GM20000 (cell line): ENCODE data around the gene UCHL5.

Source experiments
- DNase-seq: peaks from one replicate; pipeline ENCODE4 v3.0.0; 2012; ENCODE audit warnings: low spot score
- TF ChIP-seq, protein P1 (sequence below): IDR thresholded peaks from 2 replicates; pipeline ENCODE4 v1.5.1; 2012; ENCODE audit warnings: mild to moderate bottlenecking, control low read depth; ENCODE audit errors: extremely low read depth, missing control alignments

UCHL5 gene

DNA sequence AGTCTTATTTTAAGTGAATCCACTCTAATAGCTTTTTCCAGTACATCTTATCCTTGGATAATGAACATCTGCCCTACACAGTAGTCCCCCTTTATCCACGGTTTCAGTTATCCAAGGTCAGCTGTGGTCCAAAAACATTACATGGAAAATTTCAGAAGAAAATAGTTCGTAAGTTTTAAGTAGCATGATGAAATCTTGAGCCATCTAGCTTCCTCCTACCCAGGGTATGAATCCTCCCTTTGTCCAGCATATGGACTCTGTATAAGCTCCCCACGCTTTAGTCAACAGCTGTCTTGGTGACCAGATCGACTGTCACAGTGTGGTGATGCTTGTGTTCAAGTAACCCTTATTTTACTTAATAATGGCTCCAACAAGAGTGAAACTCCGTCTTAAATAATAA is 43.5 kb upstream of the UCHL5 start:
- TF ChIP-seq, protein P1, sequence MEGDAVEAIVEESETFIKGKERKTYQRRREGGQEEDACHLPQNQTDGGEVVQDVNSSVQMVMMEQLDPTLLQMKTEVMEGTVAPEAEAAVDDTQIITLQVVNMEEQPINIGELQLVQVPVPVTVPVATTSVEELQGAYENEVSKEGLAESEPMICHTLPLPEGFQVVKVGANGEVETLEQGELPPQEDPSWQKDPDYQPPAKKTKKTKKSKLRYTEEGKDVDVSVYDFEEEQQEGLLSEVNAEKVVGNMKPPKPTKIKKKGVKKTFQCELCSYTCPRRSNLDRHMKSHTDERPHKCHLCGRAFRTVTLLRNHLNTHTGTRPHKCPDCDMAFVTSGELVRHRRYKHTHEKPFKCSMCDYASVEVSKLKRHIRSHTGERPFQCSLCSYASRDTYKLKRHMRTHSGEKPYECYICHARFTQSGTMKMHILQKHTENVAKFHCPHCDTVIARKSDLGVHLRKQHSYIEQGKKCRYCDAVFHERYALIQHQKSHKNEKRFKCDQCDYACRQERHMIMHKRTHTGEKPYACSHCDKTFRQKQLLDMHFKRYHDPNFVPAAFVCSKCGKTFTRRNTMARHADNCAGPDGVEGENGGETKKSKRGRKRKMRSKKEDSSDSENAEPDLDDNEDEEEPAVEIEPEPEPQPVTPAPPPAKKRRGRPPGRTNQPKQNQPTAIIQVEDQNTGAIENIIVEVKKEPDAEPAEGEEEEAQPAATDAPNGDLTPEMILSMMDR: no peak
- no peak for DNase-seq

DNA sequence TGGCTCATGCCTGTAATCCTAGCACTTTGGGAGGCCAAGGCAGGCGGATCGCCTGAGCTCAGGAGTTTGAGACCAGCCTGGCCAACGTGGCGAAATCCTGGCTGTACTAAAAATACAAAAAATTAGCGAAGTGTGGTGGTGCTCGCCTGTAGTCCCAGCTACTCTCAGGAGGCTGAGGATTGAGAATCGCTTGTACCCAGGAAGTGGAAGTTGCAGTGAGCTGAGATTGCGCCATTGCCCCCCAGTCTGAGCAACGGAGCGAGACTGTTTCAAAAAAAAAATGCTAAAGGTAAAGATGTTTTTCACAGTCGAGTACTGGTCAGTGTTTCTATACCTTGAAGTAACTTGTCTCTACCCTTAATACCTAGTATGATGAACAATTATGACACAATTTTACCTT is 35.0 kb upstream of the UCHL5 start:
- TF ChIP-seq, protein P1: no peak
- no peak for DNase-seq

DNA sequence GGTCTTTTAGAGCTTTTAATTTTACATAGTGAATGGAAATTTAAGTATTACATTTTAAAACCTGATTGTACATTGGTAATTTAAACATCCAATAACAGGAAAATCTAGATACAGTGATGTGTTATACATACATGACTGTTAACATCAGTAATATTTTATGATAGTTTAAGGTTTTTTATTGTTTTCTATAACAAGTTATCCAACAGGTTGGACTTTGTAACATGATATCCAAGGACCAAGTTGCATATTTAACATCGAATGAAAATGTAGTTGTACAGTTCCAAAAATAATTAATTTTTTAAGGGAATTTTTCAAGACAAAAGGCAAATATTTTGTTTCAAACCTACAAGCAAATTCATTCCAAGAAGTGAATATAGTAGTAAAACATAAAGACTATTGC is 31.7 kb upstream of the UCHL5 start:
- no peak for DNase-seq
- TF ChIP-seq, protein P1: no peak

DNA sequence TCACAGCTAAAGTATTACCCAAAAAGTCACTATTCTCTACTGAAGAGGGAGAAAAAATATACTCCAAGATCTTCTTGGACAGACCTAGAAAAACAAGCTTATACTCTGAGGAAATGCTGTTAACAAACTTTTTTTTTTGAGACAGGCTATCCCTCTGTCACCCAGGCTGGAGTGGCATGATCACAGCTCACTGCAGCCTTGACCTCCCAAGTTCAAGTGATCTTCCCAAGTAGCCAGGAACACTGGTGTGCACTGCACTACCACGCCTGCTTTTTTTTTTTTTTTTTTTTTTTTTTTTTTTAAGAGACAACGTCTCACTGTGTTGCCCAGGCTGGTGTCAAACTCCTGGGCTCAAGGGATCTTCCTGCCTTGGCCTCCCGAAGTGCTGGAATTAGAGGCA is 28.7 kb upstream of the UCHL5 start:
- TF ChIP-seq, protein P1: no peak
- DNase-seq: no peak

DNA sequence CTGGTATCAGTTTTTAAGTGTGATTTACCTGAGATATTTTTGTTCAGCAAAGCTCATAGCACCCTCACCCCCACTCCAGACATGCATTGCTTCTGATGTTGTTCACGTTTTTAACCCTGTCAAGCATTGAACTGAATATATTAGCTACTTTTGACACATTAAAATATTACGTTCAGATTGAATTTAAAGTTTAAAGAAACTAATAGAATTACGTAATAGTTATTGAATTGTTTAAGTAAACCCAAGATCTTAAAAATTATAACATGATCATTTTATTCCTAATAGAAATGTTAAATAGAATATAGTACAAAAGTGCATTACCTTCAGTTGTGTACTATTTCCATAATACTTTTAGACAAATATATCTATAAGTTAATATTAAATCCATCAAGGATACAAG is 27.2 kb upstream of the UCHL5 start:
- TF ChIP-seq, protein P1: no peak
- no peak for DNase-seq

DNA sequence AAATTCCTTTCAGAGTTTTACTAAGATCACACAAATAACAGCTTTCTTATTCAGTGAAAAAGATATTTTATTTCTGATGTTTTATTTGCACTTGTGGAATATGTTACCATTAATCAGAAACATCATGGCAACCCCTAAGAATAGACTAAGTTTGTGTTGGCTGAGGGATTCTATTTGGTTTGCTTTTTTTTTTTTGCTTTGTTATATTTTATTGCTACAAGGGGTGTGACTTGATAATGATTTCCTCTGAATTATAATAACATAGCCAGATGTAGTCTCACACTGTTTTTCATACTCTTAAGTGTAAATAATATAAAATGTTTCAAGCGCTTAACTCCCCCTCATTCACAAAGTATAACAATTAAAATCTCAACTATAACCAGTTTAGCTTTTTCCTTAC is 26.1 kb upstream of the UCHL5 start:
- no peak for DNase-seq

DNA sequence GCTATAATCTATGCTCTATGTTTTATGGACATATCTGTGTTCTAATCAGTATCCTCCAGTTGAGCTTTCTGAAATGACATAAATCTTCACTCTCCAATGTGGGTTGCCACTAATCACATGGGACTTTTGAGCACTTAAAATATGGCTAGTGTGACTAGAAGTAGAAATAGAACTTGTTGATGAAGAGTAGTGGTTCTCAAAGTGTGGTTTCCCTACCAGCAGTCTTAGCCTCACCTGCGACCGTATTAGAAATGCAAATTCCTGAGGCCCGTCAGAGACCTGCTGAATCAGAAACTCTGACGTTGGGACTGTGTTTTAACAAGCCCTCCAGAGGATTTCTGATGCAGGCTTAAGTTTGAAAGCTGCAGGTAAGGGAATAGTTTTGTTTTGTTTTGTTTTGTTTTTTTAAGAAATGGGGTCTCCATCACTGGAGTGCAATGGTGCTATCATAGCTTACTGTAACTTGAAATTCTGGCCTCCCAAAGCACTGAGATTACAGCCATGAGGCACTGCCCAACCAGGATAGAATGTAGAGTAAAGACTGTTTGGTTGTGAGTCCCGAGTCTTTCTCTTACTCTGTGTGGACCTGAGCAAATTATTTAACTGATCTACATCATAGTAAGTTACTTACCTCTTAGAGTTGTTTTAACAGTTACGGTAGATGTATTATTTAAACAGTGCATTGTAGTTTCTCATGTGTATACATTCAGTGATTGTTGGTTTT is 24.4 kb upstream of the UCHL5 start:
- TF ChIP-seq, protein P1: no peak
- DNase-seq: peak; percentile 42

More for the DNA sequence above, 26.1 kb upstream of the UCHL5 start:
- TF ChIP-seq, protein P1: no peak
